SK-N-DZ (cell line): Measurements from ENCODE around the gene TEX14.
"Not testable (repeated sequence)": the region's sequence is repeated elsewhere in the genome, so short reads cannot be mapped to it uniquely, and the experiment has no call there.

Source experiments
- DNase-seq: peaks from one replicate; pipeline ENCODE4 v3.0.0-alpha.2; 2015; ENCODE audit warnings: low spot score

TEX14 gene

GRCh38 chr17:58688521-58688920 is 3.3 kb downstream of the TEX14 start:
- DNase-seq, result no peak

GRCh38 chr17:58686980-58687379 is 4.9 kb downstream of the TEX14 start:
- DNase-seq, result no peak

- not testable (repeated sequence) for DNase-seq
These were observed 7.4 kb downstream of the TEX14 start for GRCh38 chr17:58684462-58684861.

- no peak for DNase-seq
These were observed 7.8 kb downstream of the TEX14 start for GRCh38 chr17:58684003-58684402.

- DNase-seq, result no peak
These were observed 11.8 kb downstream of the TEX14 start for GRCh38 chr17:58680038-58680369.

GRCh38 chr17:58679263-58680037 is 12.4 kb downstream of the TEX14 start:
- peak; percentile 73 for DNase-seq

GRCh38 chr17:58678287-58678686 is 13.6 kb downstream of the TEX14 start:
- not testable (repeated sequence) for DNase-seq

GRCh38 chr17:58677194-58677880 is 14.5 kb downstream of the TEX14 start:
- no peak for DNase-seq

GRCh38 chr17:58671969-58672368 is 19.9 kb downstream of the TEX14 start:
- no peak for DNase-seq

DNA sequence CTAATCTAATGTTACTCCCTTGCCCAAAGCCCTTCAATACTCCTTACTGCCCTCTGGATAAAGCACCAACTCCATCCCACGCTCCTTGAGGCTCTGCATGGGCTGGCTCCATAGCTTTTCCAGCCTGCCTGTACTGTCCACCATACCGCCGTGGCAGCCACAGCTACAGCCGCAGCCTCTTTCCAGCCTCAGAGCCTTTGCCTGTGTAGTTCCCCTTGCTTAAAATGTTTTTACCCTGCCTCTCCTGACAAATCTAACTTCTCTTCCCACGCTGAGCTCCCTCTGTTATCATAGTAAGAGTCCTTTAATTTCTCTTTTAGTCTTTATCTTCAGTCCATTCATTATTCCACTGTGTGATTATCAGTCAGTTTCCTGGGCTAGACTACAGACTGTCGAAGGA is 22.0 kb downstream of the TEX14 start:
- DNase-seq, result no peak

DNA sequence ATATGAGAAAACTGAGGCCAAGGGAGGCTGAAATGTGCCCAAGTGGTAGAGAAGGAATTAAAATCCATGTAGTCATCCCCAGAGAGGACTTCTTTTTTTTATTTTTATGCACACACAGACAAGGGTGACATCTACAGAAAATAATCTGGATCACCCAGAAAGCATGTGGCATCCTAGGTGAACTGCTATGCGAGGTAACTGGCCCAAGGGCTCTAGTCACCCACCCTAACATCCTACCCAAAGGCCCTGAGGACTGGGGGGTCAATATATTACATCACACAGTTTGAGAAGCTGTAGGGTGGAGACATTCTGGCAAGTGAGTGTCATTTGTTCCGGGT is 23.3 kb downstream of the TEX14 start:
- DNase-seq, result no peak

DNA sequence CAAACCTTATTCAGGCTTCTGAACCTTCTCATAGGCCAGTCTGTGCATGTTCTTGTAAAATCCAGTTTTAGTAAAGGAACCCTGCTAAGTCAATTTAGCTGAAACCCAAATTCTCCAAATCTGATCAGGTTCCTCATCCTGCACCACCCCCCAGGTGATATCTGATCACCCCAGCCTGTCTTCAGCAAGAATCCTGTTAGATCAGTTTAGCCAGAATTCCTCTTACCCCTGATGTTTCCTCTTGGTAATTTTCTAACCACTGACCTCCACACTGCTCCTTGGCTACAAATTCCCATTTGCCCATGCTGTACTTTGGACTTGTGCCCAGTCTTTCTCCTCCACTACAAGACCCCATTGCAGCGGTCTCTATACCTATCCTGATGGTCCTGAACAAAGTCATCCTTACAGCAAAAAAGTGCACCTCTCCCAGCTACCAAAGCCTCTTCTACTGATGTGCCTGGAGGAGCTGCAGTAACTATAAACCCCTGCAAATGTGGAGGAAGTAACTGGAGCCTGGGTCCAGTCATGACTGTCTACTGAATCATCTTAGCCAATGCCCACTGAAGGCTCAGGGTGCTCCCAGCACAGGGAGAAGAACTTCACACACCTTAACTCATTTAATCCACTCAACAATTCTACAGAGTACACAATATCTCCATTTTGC is 23.8 kb downstream of the TEX14 start:
- no peak for DNase-seq

GRCh38 chr17:58666858-58667267 is 25.0 kb downstream of the TEX14 start:
- DNase-seq, result peak; percentile 66

DNA sequence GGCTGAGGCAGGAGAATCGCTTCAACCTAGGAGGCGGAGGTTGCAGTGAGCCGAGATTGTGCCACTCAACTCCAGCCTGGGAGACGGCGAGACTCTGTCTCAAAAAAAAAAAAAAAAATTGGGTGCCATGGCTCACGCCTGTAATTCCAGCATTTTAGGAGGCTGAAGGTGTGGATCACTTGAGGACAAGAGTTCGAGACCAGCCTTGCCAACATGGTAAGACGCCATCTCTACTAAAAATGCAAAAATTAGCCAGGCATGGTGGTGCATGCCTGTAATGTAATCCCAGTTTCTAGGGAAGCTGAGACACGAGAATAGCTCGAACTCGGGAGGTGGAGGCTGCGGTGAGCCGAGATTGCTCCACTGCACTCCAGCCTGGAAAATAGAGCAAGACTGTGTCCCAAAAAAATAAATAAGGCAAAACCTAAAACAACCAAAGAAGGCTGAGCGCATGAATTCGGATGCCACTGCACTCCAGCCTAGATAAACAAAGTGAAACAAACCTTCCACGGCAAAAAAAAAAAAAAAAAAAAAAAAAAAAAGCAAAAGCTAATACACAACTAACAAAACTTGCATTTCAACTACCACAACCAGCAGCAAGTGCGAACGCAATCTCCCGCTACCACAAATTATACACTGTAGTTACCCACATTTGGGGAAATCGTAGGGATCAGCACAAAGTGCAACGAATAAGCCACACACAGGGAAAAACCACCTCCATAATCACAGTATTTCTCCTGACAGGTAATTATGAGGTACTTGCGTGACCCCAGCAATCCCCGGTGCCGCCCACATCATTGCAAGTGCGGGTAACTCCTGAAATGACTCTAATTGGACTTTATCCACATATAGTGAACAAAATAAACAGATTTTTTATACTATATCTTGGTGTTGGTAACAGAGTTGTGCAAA is 25.6 kb downstream of the TEX14 start:
- DNase-seq, result peak; percentile 24

GRCh38 chr17:58664302-58664701 is 27.5 kb downstream of the TEX14 start:
- no peak for DNase-seq

GRCh38 chr17:58661499-58661898 is 30.3 kb downstream of the TEX14 start:
- no peak for DNase-seq

DNA sequence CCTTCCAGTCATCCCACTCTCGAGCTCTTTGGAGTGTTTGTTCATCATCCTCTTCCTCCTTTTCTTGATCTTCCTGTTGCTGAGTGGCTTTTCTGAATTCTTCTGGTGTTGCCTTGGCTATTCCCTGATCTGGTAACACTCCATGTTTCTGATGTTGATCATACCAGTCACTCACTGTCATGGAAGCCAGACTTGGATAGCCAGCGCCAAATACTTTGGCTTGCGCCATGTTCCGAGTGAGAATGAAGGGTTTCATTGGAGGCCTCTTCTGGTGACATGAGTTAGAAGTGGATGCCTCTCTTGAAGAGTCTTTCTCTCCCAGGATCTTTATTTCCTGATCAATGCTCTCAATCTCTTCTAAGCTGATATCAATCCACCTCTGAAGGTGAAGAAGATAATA is 31.2 kb downstream of the TEX14 start:
- DNase-seq, result no peak

GRCh38 chr17:58659714-58660084 is 32.1 kb downstream of the TEX14 start:
- not testable (repeated sequence) for DNase-seq

DNA sequence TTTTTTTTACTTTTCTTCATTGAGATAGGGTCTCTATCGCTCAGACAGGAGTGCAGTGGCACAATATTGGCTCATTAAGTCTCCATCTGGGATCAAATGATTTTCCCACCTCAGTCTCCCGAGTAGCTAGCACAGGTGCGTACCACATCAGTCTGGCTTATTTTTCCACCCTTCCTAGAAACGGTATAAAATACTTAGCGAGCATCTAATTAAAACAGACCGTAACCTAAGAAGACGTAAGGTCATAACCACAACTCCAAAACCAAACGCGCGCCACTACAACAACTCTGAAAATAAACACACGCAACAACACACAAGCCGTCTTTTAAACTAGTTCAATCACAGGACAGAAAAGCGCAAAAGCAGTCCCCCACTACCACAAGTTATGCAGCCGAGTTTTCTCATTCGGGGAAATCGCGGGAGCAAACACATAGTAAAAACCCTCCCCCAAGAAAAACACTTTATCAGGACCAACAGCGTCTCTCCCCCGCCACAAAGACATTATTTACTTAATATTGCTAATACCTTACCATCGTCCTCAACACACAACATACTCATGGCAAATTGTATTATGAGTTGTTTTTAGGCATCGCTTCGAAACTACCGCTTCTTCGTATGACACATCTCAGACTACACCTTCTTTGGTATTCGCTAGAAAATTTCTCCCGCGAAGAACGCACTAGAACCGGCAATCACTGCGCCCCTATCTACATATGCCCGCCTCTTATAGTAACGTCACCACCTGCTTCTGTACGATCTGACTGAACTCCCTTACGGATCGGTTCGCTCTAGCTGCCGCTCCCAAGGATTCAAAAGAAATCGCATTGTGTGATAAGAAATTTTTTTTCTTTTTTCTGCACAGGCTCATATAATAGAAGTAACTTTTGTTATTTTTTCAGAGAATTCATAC is 32.8 kb downstream of the TEX14 start:
- DNase-seq, result peak; percentile 92

DNA sequence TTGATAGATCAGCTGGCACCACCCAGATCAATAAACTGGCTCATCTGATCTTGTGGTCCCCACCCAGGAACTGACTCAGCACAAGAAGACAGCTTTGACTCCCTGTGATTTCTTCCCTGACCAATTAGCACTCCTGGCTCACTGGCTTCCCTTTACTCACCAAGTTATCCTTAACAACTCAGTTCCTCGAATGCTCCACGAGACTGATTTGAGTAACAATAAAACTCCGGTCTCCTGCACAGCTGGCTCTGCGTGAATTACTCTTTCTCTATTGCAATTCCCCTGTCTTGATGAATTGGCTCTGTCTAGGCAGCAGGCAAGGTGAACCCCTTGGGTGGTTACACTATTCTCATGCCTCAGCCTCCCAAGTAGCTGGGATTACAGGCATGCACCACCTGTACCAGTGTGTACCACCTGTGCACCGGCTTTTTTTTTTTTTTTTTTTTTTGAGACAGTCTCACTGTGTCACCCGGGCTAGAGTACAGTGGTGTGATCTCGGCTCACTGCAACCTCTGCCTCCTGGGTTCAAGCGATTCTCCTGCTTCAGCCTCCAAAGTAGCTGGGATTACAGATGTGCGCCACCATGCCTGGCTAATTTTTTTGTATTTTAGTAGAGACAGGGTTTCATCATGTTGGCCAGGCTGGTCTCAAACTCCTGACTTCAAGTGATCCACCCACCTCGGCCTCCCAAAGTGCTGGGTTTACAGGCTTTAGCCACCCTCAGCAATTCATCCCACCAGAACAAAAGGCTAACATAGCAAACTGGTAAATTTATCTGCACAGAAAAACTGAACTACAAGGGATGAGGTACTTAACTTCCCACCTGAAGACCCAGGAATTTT is 33.7 kb downstream of the TEX14 start:
- not testable (repeated sequence) for DNase-seq
